RCC 7860 (cell line): Measurements from ENCODE around the gene THRB.
"Not testable (repeated sequence)": the region's sequence is repeated elsewhere in the genome, so short reads cannot be mapped to it uniquely, and the experiment has no call there.

Experiments
- DNase-seq: peaks from one replicate; pipeline ENCODE4 v3.0.0-alpha.2; 2015; ENCODE audit warnings: low spot score
- FAIRE-seq: peaks from 2 replicates; lab custom pipeline; 2012; peaks lifted over from hg19 to GRCh38; lab: Jason Lieb, UNC

Gene THRB

GRCh38 chr3:24451461-24452099, 43.1 kb downstream of the THRB start:
- no peak for FAIRE-seq
- DNase-seq = no peak

GRCh38 chr3:24450160-24450907, 44.3 kb downstream of the THRB start:
- FAIRE-seq (no peak), DNase-seq (no peak)

- FAIRE-seq = peak; percentile 92
- peak; percentile 63 for DNase-seq
Observed at GRCh38 chr3:24447836-24448235, 46.8 kb downstream of the THRB start.

GRCh38 chr3:24446032-24446431, 48.6 kb downstream of the THRB start:
- FAIRE-seq = no peak
- DNase-seq = no peak

- FAIRE-seq = no peak
- DNase-seq = no peak
Observed at GRCh38 chr3:24443476-24443875, 51.2 kb downstream of the THRB start.

GRCh38 chr3:24440760-24441464, 53.7 kb downstream of the THRB start:
- FAIRE-seq = no peak
- DNase-seq = no peak

GRCh38 chr3:24439021-24439420, 55.6 kb downstream of the THRB start:
- FAIRE-seq (no peak), DNase-seq (no peak)

GRCh38 chr3:24437326-24437725, 57.3 kb downstream of the THRB start:
- DNase-seq = peak; percentile 60
- FAIRE-seq = peak; percentile 97

- FAIRE-seq = no peak
- DNase-seq = no peak
Observed at GRCh38 chr3:24435584-24435983, 59.1 kb downstream of the THRB start.

- DNase-seq = no peak
- no peak for FAIRE-seq
Observed at GRCh38 chr3:24434651-24435050, 60.0 kb downstream of the THRB start.

- no peak for DNase-seq
- FAIRE-seq = no peak
Observed at GRCh38 chr3:24433838-24434591, 60.6 kb downstream of the THRB start.

- DNase-seq (no peak), FAIRE-seq (no peak)
Observed at GRCh38 chr3:24432989-24433388, 61.7 kb downstream of the THRB start.

- no peak for FAIRE-seq
- no peak for DNase-seq
Observed at GRCh38 chr3:24428481-24428880, 66.2 kb downstream of the THRB start.

- FAIRE-seq = no peak
- DNase-seq = no peak
Observed at GRCh38 chr3:24426896-24427295, 67.8 kb downstream of the THRB start.

- DNase-seq, FAIRE-seq: not testable (repeated sequence)
Observed at GRCh38 chr3:24420829-24421228, 73.8 kb downstream of the THRB start.

- no peak for DNase-seq
- FAIRE-seq = no peak
Observed at GRCh38 chr3:24420224-24420623, 74.4 kb downstream of the THRB start.

GRCh38 chr3:24419067-24419791, 75.4 kb downstream of the THRB start:
- FAIRE-seq (no peak), DNase-seq (no peak)

- DNase-seq = no peak
- no peak for FAIRE-seq
Observed at GRCh38 chr3:24417730-24418129, 76.9 kb downstream of the THRB start.

- DNase-seq (no peak), FAIRE-seq (no peak)
Observed at GRCh38 chr3:24416224-24416623, 78.4 kb downstream of the THRB start.

- FAIRE-seq = no peak
- no peak for DNase-seq
Observed at GRCh38 chr3:24415824-24416223, 78.8 kb downstream of the THRB start.
